ENCODE results near the gene TMEM236.

The TMEM236 gene

DNA sequence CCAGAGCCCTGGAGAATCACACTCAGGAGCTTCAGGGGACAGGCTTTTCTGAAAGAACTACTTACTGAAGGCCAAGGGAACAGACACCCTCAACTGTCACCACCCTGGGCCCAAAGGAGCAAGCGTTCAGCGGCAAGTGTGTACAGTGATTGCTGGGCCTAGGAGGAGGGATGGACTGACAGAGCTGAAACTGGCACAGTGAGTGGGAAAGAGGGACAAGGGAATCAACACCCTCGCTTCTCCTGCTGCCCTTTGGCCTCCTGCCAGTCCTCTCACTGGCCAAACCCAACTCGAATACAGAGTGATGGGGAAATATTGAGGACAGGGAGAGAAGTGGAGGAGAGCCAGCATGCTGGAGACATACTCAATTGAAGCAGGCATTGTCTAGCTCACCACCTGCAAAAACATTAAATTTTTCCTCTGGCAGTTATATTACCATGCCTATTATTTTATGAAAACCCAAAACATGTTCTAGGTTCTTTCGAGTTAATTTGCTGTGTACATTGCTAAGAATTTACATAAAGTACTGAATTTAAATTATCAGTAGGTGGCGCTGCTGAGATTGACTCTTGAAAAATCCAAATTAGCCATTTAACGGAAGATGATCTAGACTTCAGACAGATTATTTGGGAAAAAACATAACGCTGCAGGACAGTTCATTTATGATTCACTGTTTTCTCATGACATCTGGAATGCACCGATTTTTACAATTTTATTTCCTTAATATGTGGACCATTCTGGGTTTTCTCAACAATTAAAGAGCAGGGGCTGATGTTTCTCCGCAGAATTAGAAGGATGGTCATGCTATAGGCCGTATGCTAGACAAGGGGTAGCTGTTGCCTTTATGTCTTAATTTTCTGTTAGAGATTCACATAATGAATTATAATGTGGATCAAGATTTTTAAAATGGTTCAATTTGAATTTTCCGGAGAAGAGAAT lies 14.7 kb upstream of the TMEM236 start:
- Histone ChIP-seq H3K9ac (ENCODE audit: low read length in 5 of 5) (no peak overlapping the region), H3K4me3 (ENCODE audit: low read depth in 1 of 5, low read length in 5 of 5) (no peak overlapping the region), H3K9me3 (ENCODE audit: control insufficient read depth in 5 of 5, low read length in 5 of 5) (no peaks in the 10 kb centered on the region), H3K4me1 (ENCODE audit: control insufficient read depth in 5 of 5, insufficient read depth in 5 of 5, low read length in 5 of 5) (peaks cover 0 to 8% (median 7%) of the 10 kb centered on the region in 5 donors), H3K27me3 (ENCODE audit: control insufficient read depth in 5 of 5, insufficient read depth in 4 of 5, low read length in 5 of 5) (no peaks in the 10 kb centered on the region), H3K36me3 (ENCODE audit: control insufficient read depth in 5 of 5, insufficient read depth in 5 of 5, low read length in 5 of 5) (no peaks in the 10 kb centered on the region), H3K27ac (ENCODE audit: low read depth, low read length) (no peak overlapping the region)

DNA sequence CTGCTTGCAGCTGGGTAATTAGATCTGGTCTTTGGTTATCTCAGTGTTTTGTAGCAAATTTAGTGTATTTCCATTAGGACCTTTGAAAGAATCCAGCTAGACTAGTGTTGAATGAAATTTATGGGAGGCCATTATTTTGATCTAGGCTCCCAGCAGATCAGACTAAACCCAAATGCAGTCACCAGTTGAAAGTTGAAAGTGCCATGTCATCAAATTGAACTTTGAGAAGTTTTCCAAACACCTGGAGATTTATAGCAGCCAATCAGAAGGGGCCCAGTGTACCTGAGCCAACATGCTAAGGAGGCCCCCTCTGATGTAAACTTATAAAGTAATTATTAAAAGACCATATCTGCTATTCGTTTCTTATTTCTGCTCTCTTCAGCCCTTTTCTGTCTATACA lies 11.3 kb upstream of the TMEM236 start:
- Histone ChIP-seq H3K9me3 (ENCODE audit: control insufficient read depth in 5 of 5, low read length in 5 of 5) (no peaks in the 10 kb centered on the region), H3K27ac (ENCODE audit: low read depth, low read length) (no peak overlapping the region), H3K27me3 (ENCODE audit: control insufficient read depth in 5 of 5, insufficient read depth in 4 of 5, low read length in 5 of 5) (no peaks in the 10 kb centered on the region), H3K4me1 (ENCODE audit: control insufficient read depth in 5 of 5, insufficient read depth in 5 of 5, low read length in 5 of 5) (peaks cover 0 to 22% (median 11%) of the 10 kb centered on the region in 5 donors), H3K9ac (ENCODE audit: low read length in 5 of 5) (no peak overlapping the region), H3K4me3 (ENCODE audit: low read depth in 1 of 5, low read length in 5 of 5) (no peak overlapping the region), H3K36me3 (ENCODE audit: control insufficient read depth in 5 of 5, insufficient read depth in 5 of 5, low read length in 5 of 5) (no peaks in the 10 kb centered on the region)

DNA sequence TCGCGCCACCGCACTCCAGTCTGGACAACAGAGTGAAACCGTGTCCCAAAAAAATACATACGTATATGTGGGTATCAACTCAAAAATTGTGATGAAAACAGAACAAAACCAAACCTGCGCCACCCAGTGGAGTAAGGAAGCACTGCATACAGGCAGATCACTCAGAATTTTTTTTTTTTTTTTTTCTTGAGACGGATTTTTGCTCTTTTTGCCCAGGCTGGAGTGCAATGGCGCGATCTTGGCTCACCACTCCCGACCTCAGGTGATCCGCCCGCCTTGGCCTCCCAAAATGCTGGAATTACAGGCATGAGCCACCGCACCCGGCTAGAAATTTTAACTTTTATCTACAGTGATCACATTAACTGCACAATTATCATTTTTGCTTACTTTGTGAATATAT lies 9.1 kb upstream of the TMEM236 start:
- no peaks in the 10 kb centered on the region for H3K27me3 ChIP-seq (ENCODE audit: control insufficient read depth in 5 of 5, insufficient read depth in 4 of 5, low read length in 5 of 5)
- no peak overlapping the region for H3K4me3 ChIP-seq (ENCODE audit: low read depth in 1 of 5, low read length in 5 of 5)
- no peak overlapping the region for H3K27ac ChIP-seq (ENCODE audit: low read depth, low read length)
- no peaks in the 10 kb centered on the region for H3K36me3 ChIP-seq (ENCODE audit: control insufficient read depth in 5 of 5, insufficient read depth in 5 of 5, low read length in 5 of 5)
- H3K9me3 ChIP-seq (ENCODE audit: control insufficient read depth in 5 of 5, low read length in 5 of 5) = no peaks in the 10 kb centered on the region
- peaks cover 0 to 18% (median 4%) of the 10 kb centered on the region in 5 donors for H3K4me1 ChIP-seq (ENCODE audit: control insufficient read depth in 5 of 5, insufficient read depth in 5 of 5, low read length in 5 of 5)
- H3K9ac ChIP-seq (ENCODE audit: low read length in 5 of 5) = no peak overlapping the region

DNA sequence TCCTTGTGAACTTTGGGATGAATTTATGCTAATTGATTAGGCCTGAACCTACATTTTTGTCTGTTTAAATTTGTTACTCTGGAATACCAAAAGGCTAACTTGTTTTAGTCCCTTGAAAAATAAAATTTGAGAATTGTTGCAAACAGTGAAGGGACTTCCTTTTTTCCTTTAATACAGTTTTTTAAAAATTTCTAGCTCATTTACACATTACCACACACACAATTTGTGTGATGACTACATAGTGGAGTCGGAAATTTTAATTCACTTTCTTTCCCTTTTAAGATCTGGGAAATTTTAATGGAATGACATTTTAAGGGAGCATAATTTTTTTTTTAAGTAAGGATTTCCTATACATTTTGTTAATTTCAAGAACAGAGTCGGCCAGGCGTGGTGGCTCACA lies 8.6 kb upstream of the TMEM236 start:
- H3K4me3 ChIP-seq (ENCODE audit: low read depth in 1 of 5, low read length in 5 of 5) = no peak overlapping the region
- no peaks in the 10 kb centered on the region for H3K9me3 ChIP-seq (ENCODE audit: control insufficient read depth in 5 of 5, low read length in 5 of 5)
- H3K36me3 ChIP-seq (ENCODE audit: control insufficient read depth in 5 of 5, insufficient read depth in 5 of 5, low read length in 5 of 5) = no peaks in the 10 kb centered on the region
- H3K9ac ChIP-seq (ENCODE audit: low read length in 5 of 5) = no peak overlapping the region
- no peaks in the 10 kb centered on the region for H3K27me3 ChIP-seq (ENCODE audit: control insufficient read depth in 5 of 5, insufficient read depth in 4 of 5, low read length in 5 of 5)
- H3K4me1 ChIP-seq (ENCODE audit: control insufficient read depth in 5 of 5, insufficient read depth in 5 of 5, low read length in 5 of 5) = peaks cover 0 to 18% (median 4%) of the 10 kb centered on the region in 5 donors
- no peak overlapping the region for H3K27ac ChIP-seq (ENCODE audit: low read depth, low read length)

DNA sequence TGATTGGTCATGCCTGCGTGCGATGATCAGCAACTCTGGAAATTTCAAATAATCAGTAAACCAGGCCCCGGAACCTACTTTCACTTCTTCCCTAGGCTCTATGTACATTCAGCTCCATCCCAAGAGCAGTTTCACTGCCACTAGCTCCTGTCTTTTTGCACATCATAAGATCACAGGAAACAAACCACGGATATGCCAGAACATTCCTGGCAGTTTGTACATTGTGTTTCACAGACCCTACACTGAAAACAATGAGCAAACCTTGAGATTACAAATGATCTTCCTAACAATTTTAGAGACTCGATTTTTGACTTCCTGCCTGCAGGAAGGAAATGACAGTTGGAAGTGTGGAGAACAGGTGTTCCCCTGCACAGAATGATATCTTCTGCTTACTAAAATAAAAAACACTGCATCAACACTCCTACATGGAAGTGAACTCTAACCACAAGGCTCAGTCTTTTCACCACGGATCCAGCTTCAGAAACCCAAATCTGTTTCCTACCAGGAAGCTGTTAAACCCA lies 7.6 kb upstream of the TMEM236 start:
- Histone ChIP-seq H3K4me3 (ENCODE audit: low read depth in 1 of 5, low read length in 5 of 5) (no peak overlapping the region), H3K9me3 (ENCODE audit: control insufficient read depth in 5 of 5, low read length in 5 of 5) (no peaks in the 10 kb centered on the region), H3K27ac (ENCODE audit: low read depth, low read length) (peak overlapping the region; percentile 17), H3K36me3 (ENCODE audit: control insufficient read depth in 5 of 5, insufficient read depth in 5 of 5, low read length in 5 of 5) (no peaks in the 10 kb centered on the region), H3K27me3 (ENCODE audit: control insufficient read depth in 5 of 5, insufficient read depth in 4 of 5, low read length in 5 of 5) (no peaks in the 10 kb centered on the region), H3K9ac (ENCODE audit: low read length in 5 of 5) (no peak overlapping the region), H3K4me1 (ENCODE audit: control insufficient read depth in 5 of 5, insufficient read depth in 5 of 5, low read length in 5 of 5) (peaks cover 0 to 18% (median 4%) of the 10 kb centered on the region in 5 donors)

DNA sequence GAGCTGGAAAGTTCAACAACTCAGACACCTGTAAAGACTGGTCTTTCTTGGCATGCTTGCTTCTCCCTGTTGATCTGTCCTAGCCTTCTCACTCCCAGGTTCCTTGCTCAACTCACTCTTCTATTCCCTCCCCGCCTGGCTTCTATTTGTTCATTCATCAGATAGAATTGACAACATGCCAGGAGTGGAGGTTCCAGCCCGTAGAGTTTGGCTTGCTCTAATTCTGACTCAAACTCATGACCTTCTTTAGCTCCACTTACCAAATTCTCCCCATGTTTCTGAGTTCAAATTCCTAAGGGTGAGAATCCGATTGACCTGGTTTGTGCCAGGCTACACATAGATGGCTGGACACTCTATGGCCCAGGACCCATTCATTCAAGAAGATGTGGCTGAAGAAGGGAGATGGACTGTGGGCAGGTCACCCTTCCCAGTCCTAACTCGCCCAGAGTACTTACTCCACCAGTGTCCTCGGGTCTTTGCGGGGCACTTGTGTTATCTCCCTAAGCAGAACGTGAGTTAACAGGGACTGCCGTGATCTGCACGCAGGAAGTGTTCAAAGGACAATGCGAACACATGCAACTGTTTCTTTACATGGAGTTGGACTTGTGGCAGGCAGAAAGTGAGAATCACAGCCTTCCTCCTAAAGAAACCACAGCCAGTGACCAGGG lies 4.0 kb upstream of the TMEM236 start:
- Histone ChIP-seq H3K9ac (ENCODE audit: low read length in 5 of 5) (no peak overlapping the region), H3K27me3 (ENCODE audit: control insufficient read depth in 5 of 5, insufficient read depth in 4 of 5, low read length in 5 of 5) (no peaks in the 10 kb centered on the region), H3K36me3 (ENCODE audit: control insufficient read depth in 5 of 5, insufficient read depth in 5 of 5, low read length in 5 of 5) (no peaks in the 10 kb centered on the region), H3K4me3 (ENCODE audit: low read depth in 1 of 5, low read length in 5 of 5) (no peak overlapping the region), H3K9me3 (ENCODE audit: control insufficient read depth in 5 of 5, low read length in 5 of 5) (no peaks in the 10 kb centered on the region), H3K27ac (ENCODE audit: low read depth, low read length) (no peak overlapping the region), H3K4me1 (ENCODE audit: control insufficient read depth in 5 of 5, insufficient read depth in 5 of 5, low read length in 5 of 5) (peaks cover 0 to 20% (median under 1%) of the 10 kb centered on the region in 5 donors)

DNA sequence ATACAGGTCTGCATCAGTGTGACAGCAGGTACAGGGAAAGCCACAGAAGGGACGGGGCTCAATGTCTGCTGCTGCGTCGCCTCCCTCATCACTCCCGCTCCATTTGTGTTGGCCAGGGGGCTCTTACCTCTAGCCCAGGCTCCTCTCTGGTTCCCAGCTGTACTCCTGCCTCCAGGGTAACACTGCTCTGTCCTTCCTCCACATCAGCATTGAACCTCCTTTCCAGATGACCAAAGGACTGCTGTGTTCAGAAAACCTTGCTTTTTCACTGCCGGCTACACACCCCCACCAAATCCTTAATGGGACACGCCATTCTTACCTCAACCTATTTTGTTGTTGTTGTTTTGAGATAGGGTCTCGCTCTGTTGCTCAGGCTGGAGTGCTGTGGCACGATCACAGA lies 2.1 kb upstream of the TMEM236 start:
- H3K4me1 ChIP-seq (ENCODE audit: control insufficient read depth in 5 of 5, insufficient read depth in 5 of 5, low read length in 5 of 5) = peaks cover 0 to 12% (median 0%) of the 10 kb centered on the region in 5 donors
- no peaks in the 10 kb centered on the region for H3K36me3 ChIP-seq (ENCODE audit: control insufficient read depth in 5 of 5, insufficient read depth in 5 of 5, low read length in 5 of 5)
- H3K9ac ChIP-seq (ENCODE audit: low read length in 5 of 5) = no peak overlapping the region
- H3K9me3 ChIP-seq (ENCODE audit: control insufficient read depth in 5 of 5, low read length in 5 of 5) = no peaks in the 10 kb centered on the region
- H3K4me3 ChIP-seq (ENCODE audit: low read depth in 1 of 5, low read length in 5 of 5) = no peak overlapping the region
- no peaks in the 10 kb centered on the region for H3K27me3 ChIP-seq (ENCODE audit: control insufficient read depth in 5 of 5, insufficient read depth in 4 of 5, low read length in 5 of 5)
- no peak overlapping the region for H3K27ac ChIP-seq (ENCODE audit: low read depth, low read length)

DNA sequence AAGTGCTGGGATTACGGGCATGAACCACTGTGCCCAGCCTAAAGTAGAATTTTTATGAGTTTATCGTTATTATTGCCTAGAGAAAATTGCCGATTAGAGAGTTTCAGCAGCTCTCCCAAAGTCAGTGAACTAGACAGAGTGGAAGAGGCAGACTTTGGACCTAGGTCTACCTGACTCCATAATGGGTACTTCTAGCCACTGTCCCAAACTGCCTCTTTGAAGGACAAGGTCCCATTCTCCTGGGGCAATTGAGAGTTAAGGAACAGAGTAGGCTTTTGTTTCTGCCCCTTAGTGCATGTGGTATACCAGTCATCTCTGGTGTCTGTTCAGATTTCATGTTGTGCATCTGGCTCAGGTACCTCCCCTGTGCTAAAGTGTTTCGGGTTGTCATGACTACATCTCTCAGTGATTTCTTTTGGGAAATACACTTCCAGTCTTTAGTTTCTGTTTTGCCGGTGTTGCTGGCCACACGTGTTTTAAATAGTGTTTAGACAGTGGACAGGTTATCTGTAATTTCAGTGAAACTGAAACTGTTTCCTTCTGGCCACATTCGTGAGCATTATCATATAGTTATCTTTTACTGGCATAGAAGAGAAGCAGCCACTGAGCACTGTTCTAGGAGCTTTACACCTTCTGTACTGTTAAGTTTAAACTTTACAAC lies 4.7 kb downstream of the TMEM236 start:
- Histone ChIP-seq H3K9ac (ENCODE audit: low read length in 5 of 5) (peak overlapping the region in 1 of 5 donors; percentile 46), H3K27ac (ENCODE audit: low read depth, low read length) (no peak overlapping the region), H3K4me3 (ENCODE audit: low read depth in 1 of 5, low read length in 5 of 5) (peak overlapping the region in 3 of 5 donors; percentile 0 to 37 (median 3)), H3K9me3 (ENCODE audit: control insufficient read depth in 5 of 5, low read length in 5 of 5) (no peaks in the 10 kb centered on the region), H3K36me3 (ENCODE audit: control insufficient read depth in 5 of 5, insufficient read depth in 5 of 5, low read length in 5 of 5) (no peaks in the 10 kb centered on the region), H3K4me1 (ENCODE audit: control insufficient read depth in 5 of 5, insufficient read depth in 5 of 5, low read length in 5 of 5) (peaks cover 0 to 25% (median 9%) of the 10 kb centered on the region in 5 donors), H3K27me3 (ENCODE audit: control insufficient read depth in 5 of 5, insufficient read depth in 4 of 5, low read length in 5 of 5) (no peaks in the 10 kb centered on the region)

DNA sequence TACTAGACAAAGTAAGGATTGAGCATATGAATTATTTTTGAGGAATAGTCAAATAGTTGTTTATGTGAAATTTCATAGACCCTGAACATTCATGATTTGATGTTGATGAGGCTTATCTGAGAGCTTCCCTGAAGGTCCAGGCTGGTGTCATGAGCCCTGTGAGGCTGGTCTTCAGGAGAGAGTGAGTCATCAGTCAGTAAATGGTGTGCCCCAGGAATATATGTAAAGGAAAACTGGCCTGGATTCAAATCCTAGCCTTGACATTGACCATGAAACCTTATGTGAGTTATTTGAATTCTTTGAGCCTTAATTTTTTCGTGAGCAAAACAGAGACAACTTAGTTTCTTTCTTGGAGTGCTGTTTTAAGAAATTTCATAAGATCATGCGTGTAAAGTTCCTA lies 6.2 kb downstream of the TMEM236 start:
- no peak overlapping the region for H3K9ac ChIP-seq (ENCODE audit: low read length in 5 of 5)
- H3K4me1 ChIP-seq (ENCODE audit: control insufficient read depth in 5 of 5, insufficient read depth in 5 of 5, low read length in 5 of 5) = peaks cover 0 to 21% (median 9%) of the 10 kb centered on the region in 5 donors
- H3K27ac ChIP-seq (ENCODE audit: low read depth, low read length) = no peak overlapping the region
- H3K4me3 ChIP-seq (ENCODE audit: low read depth in 1 of 5, low read length in 5 of 5) = no peak overlapping the region
- H3K36me3 ChIP-seq (ENCODE audit: control insufficient read depth in 5 of 5, insufficient read depth in 5 of 5, low read length in 5 of 5) = no peaks in the 10 kb centered on the region
- no peaks in the 10 kb centered on the region for H3K9me3 ChIP-seq (ENCODE audit: control insufficient read depth in 5 of 5, low read length in 5 of 5)
- H3K27me3 ChIP-seq (ENCODE audit: control insufficient read depth in 5 of 5, insufficient read depth in 4 of 5, low read length in 5 of 5) = no peaks in the 10 kb centered on the region

Data from subcutaneous abdominal adipose tissue (tissue), 5 donors.